ENCODE measurements around the gene SRPK2. TPM values are rescaled to one million over a fixed set of nuclear protein-coding genes. Genes with fewer than 3 reads are reported as not detected.

Gene SRPK2
- total RNA-seq, 1 experiment from 2014 or later = 50.5 TPM

DNA sequence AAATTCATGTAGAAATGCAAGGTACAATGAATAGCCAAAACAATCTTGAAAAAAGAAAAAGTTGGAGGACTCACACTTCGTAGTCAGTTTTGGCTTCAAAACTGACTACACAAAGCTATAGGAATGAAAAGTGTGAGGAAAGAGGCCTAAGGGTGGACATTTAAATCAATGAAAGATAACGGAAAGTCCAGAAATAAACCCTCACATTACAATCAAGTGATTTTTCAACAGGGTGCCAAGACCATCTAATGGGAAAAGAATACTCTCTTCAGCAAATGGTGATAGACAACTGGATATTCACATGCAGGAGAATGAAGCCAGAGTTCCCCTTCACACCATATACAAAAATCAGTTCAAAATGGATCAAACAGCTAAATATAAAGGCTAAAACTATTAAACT, 106.8 kb downstream of the SRPK2 start:
- Mint-ChIP-seq H3K27me3 (ENCODE audit: low read depth) (no peaks in the 10 kb centered on the region), H3K4me1 (peaks cover 30% of the 10 kb centered on the region), H3K27ac (peak overlapping the region; percentile 63; the same call in 1 of the 2 replicates), H3K4me3 (no peak overlapping the region), H3K36me3 (no peaks in the 10 kb centered on the region), H3K9me3 (no peaks in the 10 kb centered on the region)
- no peak for TF ChIP-seq ZNF121 (CRISPR knock-in tag; IDR thresholded peaks at IDR 0.05)
- DNase-seq (ENCODE audit: low spot score) (no peak), ATAC-seq (no peak)
- POLR2A ChIA-PET = no interaction called here
- CTCF ChIA-PET = no interaction called here

DNA sequence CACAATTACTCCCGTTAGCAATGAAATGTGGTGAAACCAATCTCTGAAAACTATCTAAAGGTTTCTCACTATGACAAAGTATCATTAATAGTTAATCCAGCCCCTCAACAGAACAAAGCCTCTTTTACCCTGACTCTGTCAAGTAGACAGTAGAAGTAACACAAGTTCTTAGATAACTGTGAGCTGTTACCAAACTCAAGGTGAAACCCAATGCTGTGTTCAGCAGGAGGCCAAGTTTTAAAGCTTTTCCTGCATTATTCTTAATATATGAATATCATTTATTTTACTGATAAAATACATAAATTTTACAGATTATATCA, 109.1 kb downstream of the SRPK2 start:
- Mint-ChIP-seq H3K36me3 (no peaks in the 10 kb centered on the region), H3K27me3 (ENCODE audit: low read depth) (no peaks in the 10 kb centered on the region), H3K9me3 (no peaks in the 10 kb centered on the region), H3K4me1 (peaks cover 30% of the 10 kb centered on the region), H3K4me3 (no peak overlapping the region), H3K27ac (no peak overlapping the region)
- no peak for ATAC-seq
- no peak for DNase-seq (ENCODE audit: low spot score)
- no peak for TF ChIP-seq ELF4 (CRISPR knock-in tag; IDR thresholded peaks at IDR 0.05; ENCODE audit: low read depth)
- no peak for TF ChIP-seq ZNF423 (CRISPR knock-in tag; IDR thresholded peaks at IDR 0.05)
- POLR2A ChIA-PET = no interaction called here
- CTCF ChIA-PET = interaction anchor here (0.9 to 1.1 kb wide), 2 partner anchors 11 to 15 kb away, joined by 3 read pairs; no protein-coding TSS in a partner anchor

DNA sequence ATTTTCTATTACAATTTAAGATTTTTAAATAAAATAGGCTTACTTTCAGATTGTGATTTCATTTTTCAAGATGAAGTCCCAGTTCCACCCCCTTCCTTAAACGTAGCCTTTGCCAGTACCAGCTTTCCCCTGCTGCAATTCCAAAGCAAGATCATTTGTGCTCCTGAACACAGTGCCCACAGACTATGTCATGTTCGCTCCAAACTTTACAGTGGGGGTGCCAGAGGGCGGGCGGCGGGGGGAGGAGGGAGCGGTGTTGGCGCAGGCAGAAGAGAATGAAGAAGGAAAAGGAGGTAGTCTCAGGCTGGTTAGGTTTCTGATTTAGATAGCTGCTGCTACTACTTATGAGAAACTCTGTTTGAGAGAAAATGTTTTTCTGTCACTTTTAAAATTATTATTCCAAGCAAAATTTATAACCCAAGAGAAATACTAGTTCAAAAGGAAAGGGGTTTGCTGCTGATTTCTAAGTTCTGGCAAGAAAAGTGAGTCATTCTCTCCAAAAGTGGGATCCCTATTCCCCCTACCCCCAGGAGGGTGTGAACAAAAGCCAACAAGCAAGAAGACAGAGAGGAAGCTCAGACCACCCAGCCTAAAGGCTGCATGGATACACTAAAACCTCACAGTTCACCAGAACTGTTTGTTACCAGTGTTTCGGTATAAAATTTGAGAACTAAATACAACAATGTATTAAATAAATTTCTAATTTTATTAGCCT, 109.6 kb downstream of the SRPK2 start:
- no peaks in the 10 kb centered on the region for H3K27me3 Mint-ChIP-seq (ENCODE audit: low read depth)
- ChIA-PET CTCF (interaction anchor here (0.9 to 1.1 kb wide), 2 partner anchors 11 to 15 kb away, joined by 3 read pairs; no protein-coding TSS in a partner anchor), POLR2A (no interaction called here)
- DNase-seq (ENCODE audit: low spot score) = no peak
- peak; percentile 59 for ATAC-seq
- TF ChIP-seq TP53 (CRISPR knock-in tag; IDR thresholded peaks at IDR 0.05) = no peak
- no peak for TF ChIP-seq NR3C1 (CRISPR knock-in tag; conservative IDR thresholded peaks at IDR 0.05; ENCODE audit: low read depth)
- peaks cover 28% of the 10 kb centered on the region for H3K4me1 Mint-ChIP-seq
- H3K4me3 Mint-ChIP-seq = no peak overlapping the region
- H3K9me3 Mint-ChIP-seq = no peaks in the 10 kb centered on the region
- H3K27ac Mint-ChIP-seq = peak overlapping the region; percentile 42; the same call in 1 of the 2 replicates
- H3K36me3 Mint-ChIP-seq = no peaks in the 10 kb centered on the region

DNA sequence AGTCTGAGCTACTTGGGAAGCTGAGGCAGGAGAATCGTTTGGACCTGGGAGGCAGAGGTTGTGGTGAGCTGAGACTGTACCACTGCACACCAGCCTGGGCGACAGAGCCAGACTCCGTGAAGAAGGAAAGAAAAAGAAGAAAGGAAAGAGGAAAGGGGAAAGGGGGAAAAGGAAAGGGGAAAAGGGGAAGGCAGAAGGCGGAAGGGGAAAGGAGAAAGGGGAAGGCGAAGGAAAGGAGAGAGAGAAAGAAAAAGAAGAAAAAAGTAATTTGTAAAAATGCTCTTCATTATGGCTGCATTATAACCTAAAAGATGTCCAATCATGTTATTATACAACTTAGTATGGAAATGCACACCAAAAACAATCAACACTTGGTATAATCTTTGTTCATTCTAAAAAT, 110.2 kb downstream of the SRPK2 start:
- no peak overlapping the region for H3K27ac Mint-ChIP-seq

More for the DNA sequence above, 110.2 kb downstream of the SRPK2 start:
- Mint-ChIP-seq H3K27me3 (ENCODE audit: low read depth) (no peaks in the 10 kb centered on the region), H3K4me3 (no peak overlapping the region), H3K9me3 (no peaks in the 10 kb centered on the region), H3K4me1 (peaks cover 24% of the 10 kb centered on the region), H3K36me3 (no peaks in the 10 kb centered on the region)
- ChIA-PET CTCF (no interaction called here), POLR2A (interaction anchor here (0.7 kb wide), 1 partner anchor 38 kb away, joined by 3 read pairs; no protein-coding TSS in a partner anchor)
- DNase-seq (ENCODE audit: low spot score) (no peak), ATAC-seq (no peak)
- TF ChIP-seq NFYB (CRISPR knock-in tag; conservative IDR thresholded peaks at IDR 0.05; ENCODE audit: low read depth) (no peak), EMX1 (CRISPR knock-in tag; IDR thresholded peaks at IDR 0.05) (no peak), FOXP1 (CRISPR knock-in tag; IDR thresholded peaks at IDR 0.05; ENCODE audit: borderline replicate concordance) (no peak)
- TF ChIP-seq, protein P1, sequence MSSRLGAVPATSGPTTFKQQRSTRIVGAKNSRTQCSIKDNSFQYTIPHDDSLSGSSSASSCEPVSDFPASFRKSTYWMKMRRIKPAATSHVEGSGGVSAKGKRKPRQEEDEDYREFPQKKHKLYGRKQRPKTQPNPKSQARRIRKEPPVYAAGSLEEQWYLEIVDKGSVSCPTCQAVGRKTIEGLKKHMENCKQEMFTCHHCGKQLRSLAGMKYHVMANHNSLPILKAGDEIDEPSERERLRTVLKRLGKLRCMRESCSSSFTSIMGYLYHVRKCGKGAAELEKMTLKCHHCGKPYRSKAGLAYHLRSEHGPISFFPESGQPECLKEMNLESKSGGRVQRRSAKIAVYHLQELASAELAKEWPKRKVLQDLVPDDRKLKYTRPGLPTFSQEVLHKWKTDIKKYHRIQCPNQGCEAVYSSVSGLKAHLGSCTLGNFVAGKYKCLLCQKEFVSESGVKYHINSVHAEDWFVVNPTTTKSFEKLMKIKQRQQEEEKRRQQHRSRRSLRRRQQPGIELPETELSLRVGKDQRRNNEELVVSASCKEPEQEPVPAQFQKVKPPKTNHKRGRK (CRISPR knock-in tag; IDR thresholded peaks at IDR 0.05; ENCODE audit: borderline replicate concordance) = 0 out of 2 replicates have a peak, but pooled peaks have one; percentile 55
- TF ChIP-seq, protein P2, sequence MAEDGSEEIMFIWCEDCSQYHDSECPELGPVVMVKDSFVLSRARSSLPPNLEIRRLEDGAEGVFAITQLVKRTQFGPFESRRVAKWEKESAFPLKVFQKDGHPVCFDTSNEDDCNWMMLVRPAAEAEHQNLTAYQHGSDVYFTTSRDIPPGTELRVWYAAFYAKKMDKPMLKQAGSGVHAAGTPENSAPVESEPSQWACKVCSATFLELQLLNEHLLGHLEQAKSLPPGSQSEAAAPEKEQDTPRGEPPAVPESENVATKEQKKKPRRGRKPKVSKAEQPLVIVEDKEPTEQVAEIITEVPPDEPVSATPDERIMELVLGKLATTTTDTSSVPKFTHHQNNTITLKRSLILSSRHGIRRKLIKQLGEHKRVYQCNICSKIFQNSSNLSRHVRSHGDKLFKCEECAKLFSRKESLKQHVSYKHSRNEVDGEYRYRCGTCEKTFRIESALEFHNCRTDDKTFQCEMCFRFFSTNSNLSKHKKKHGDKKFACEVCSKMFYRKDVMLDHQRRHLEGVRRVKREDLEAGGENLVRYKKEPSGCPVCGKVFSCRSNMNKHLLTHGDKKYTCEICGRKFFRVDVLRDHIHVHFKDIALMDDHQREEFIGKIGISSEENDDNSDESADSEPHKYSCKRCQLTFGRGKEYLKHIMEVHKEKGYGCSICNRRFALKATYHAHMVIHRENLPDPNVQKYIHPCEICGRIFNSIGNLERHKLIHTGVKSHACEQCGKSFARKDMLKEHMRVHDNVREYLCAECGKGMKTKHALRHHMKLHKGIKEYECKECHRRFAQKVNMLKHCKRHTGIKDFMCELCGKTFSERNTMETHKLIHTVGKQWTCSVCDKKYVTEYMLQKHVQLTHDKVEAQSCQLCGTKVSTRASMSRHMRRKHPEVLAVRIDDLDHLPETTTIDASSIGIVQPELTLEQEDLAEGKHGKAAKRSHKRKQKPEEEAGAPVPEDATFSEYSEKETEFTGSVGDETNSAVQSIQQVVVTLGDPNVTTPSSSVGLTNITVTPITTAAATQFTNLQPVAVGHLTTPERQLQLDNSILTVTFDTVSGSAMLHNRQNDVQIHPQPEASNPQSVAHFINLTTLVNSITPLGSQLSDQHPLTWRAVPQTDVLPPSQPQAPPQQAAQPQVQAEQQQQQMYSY (CRISPR knock-in tag; IDR thresholded peaks at IDR 0.05) = no peak
- TF ChIP-seq, protein P3, sequence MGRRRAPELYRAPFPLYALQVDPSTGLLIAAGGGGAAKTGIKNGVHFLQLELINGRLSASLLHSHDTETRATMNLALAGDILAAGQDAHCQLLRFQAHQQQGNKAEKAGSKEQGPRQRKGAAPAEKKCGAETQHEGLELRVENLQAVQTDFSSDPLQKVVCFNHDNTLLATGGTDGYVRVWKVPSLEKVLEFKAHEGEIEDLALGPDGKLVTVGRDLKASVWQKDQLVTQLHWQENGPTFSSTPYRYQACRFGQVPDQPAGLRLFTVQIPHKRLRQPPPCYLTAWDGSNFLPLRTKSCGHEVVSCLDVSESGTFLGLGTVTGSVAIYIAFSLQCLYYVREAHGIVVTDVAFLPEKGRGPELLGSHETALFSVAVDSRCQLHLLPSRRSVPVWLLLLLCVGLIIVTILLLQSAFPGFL (CRISPR knock-in tag; IDR thresholded peaks at IDR 0.05; ENCODE audit: borderline replicate concordance) = no peak
